Ecto neural progenitor cell (in vitro differentiated cells): ENCODE measurements around the gene SLC45A1.

Source experiments
- DNase-seq: peaks from one replicate; pipeline ENCODE4 v3.0.0-alpha.2; 2018; ENCODE audit warnings: low spot score

Gene SLC45A1

DNA sequence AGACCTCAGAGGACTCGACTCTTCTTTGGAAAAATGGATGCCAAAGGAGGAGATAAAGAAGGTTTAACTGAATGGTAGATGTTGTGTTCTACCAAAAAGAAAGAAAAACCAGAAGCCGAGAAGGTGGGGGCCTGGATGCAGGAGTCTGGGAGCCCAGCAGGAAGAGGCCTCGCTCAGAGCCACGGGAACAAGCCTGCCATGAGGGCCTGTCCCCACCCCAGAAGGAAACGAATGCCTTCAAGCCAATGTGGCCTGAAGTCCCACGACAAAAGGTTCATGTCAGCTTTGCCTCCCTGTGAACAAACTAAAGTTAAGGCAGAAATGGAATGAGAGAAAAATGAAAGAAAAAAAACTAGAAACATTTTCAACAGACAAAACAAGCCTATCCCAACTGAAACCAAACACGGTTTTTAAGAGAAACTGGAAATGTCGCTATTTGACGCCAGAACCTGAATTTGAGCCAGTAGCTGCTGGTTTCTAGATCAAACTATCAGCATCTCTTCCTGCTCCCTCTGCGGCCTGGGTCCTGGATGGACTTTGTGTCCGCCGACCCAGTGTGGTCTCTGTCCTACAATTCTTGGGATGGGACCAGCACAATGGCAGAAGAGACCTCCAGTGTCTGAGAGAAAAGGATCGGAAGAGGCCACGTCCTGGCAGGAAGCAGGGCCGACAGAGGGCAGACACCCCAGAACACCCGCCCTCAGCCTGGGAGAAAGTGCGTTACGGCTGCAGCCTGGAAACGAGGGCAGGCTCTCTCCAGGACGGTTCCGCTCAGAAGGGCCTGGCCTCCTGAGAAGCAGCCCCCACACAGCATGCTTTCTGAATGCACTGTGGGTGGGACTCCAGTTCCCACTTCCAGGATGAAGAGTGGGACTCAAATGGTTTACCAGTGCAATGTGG lies 35.2 kb downstream of the SLC45A1 start:
- no peak for DNase-seq

DNA sequence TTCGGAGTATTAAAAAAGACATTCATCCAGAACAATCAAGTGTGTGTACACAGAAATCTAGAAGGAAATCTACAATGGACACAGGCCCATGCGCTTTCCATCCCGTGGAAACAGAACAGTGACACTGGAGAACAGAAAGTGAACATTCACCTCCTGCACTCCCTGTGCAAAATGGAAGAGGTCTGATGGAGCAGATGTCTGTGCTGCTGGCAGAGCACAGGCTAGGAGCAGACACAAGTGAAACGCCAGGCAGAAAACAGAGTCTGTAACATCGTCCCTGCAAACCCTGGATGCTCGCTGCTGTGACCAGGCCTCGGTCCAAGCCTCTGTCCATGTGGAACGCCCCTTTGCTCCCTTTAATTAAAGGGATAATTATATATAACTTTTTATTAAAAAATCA lies 36.1 kb downstream of the SLC45A1 start:
- DNase-seq: no peak

DNA sequence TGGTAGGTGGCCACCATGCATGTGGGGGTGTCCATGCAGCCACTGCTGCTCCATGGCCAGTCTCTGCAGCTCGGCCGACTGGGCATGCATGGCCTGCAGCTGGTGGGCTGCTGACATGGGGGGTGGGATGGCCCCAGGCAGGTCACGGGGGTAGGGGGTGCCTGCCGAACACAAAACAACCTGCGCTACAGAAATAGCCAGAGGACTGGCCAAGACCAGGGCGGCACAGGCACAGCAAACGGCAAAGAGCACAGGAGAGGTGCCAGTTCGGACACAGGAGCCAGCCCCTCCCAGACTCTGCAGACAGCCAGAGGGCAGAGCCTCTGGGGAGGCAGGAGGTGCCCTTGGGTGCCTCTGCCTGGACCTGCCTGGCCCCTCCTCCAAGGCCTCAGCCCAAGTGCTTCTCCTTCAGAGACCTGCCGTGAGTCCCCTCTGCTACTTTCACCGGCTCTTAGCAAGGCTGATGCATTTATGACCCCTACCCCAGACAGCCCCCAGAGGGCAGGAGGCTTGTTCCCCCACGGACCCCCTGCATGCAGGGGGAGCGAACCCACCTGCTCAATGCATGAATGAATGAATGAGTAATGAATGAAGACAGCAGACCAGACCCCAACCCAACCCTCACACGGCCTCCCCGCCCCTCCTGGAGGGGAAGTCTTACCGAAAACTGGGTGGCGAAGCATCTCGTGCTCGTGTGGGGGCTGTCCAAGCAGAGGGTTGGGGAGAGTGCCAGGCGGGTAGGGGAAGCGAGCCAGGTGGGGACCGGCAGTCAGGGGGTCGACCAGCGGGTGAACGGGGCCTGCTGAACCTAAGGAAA lies 37.7 kb downstream of the SLC45A1 start:
- DNase-seq: no peak

DNA sequence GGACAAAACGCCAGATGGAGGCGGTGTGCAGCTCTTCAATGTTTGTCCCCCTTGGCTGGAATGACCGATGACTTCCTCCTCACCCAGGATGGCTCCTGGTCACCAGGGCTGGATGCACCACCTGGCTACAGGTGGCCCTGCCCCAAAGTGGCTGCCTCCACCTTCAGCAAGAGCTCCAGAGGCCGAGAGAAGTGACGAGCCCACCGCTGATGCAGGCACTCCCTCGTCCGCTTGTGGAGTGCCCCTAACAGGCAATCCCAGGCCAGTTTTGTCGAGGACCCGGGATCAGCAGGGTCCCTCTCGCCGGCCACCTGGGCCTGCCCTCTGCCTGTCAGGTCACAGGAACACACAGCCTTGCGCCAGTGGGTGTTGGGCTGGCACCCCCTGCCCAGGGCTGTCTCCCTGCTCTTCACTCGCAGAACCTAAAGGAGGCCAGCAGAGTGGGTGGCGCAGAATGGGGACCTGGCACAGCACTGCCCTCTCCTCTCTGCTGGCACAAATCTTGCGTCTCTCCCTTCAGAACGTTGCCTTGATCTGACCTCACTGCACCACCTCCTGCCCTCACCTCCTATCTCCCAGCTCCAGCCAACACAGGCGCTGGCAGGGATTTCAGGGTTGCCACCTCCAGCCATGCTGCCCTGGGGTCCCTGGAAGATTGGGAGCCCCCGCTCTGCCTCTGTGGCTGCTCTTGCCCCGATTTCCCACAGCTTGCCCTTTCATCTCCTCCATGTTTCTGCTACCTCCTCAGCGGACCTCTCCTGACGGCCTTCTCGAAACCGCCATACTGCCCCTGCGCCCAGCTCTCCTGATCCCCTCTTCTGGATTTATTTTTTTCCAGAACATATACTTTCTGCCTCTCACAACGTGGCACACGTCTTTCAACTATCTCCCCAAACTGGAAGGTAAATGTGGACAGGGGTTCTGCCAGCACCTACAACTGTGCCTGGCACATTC lies 38.6 kb downstream of the SLC45A1 start:
- DNase-seq: no peak

DNA sequence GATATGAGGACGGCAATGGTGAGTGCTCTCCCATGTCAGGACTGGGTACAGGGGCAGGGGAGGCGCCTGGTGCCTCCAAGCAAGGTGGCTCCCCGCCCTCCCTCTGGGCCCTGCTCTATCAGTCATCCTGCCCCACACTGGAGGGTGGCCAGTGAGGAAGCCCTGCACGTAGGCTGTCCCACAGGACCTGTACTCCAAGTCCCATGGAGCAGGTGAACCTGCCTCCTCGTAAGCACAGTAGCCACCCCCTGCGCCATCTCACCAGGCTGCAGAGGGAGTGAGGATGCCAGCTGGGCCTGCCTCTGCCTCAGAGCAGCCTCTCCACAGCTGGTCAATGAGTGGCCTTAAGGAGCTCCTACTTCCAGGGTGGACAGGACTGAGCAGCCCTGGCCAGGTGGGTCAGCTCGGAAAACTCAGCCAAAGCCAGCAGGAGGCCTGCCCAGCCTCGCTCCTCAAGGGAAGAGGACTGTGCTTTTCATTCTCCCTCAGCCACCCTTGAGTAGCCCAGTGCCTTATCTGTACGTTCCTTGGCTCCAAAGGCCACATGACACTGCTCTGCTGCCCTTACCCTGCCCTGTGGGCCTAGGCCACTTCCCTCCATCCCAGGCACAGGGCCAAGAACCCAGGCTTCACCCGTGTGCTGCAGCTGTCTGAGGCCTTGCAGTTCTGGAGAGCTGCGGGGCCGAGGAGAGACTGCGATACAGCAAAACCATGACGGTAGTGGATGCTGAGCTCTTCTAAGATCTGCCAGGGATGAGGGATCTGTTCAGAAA lies 39.6 kb downstream of the SLC45A1 start:
- no peak for DNase-seq

DNA sequence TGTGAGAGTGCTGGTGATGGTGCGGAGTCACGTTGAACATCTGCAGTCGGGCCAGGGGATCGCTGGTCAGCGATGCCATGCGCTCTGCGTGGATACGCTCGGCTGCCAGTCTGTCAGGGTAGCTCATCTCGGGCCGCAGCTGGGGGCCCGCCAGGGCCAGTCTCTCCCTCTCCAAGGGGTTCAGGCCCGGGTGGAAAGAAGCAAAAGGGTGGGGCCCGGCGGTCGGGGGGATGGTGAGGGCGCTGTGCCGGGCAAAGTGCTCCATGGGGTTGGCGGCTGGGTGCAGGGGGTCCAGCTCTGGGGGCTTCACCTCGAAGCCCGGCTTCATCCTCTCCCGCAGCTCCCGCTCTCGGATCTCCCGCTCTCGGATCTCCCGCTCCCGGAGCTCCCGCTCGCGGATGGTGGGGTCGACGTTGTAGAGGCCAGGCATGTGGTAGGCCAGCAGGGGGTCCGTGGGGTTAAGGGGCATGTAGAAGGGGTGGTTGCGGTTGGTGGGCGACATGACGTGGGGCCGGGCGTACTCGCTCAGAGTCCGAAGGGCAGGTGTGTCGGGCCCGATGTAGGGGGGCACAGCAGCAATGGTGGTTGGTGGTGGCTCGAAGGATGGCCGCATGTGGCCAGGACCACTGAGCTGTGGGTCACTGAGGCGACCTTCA lies 40.5 kb downstream of the SLC45A1 start:
- DNase-seq: no peak

DNA sequence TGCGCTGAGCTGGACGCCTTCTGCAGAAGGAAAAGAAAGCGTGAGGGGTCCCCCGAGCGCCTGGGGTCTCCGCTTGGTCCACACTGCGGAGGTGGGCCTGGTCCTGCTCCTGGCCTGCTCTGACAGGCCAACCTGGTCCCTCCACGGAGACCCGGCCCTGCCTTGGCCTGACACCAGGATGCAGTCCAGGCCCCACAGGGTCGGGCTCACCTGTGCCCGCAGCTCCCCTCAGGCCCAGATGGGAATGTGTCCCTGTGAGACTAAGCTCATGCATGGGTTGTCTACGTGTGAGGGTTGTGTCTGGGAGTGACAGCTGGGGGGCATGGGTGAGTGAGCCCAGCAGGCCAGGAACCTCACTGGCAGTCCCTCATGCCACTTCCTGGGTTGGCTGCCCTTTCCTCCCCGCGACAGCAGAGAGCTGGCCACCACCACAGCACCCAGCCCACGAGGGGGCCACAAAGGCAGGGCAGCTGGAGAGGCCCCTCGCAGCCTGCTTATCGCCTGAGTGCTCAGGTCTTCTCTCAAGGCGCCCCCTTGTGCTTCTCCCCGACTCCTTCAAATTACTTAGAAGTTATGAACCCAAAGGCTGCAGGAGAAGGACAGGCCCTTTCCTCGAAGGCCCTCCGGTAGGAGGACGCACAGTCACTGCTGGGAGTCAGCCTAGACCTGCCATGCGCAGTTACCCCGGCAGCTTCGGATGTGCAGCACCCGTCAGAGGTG lies 41.1 kb downstream of the SLC45A1 start:
- no peak for DNase-seq

DNA sequence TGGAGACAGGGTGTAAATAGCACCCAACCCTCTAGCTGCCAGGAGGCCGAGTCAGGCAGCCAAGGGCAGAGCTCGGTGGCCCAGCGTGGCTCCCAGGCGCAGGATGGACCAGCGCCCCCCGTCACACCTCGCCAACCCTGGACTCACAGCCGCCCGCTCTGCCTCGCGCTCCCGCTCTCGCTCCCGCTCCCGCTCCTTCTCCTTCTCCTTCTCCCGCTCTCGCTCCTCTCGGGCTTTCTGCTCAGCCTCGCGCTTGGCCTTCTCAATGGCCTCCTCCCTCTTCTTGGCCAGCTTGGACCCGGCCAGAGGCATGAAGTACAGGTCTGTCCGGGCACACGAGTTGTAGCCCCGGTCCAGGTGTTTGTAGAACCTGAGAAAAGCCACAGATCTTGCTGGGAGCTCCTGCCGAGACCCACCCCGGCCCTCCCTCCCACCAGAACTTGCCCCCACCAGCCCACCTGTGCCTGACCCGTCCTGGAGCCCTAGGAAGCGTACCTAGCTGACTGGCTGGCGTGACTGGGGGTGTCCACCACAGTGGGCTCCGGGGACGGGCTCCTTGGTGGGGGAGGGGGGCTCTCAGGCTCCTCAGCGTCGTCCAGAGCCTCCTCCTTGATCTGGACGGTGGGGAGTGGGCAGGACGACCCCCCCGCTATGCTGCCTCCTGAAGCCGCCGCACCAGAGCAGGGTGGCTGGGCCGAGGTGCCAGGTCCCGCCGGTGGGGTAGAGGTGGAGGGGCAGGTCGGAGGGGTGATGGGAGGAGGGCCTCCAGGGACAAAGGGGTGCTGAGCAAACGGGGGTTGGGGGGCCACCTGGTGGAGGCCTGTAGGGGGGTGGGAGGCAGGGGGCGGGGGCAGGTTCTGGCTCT lies 41.9 kb downstream of the SLC45A1 start:
- no peak for DNase-seq

DNA sequence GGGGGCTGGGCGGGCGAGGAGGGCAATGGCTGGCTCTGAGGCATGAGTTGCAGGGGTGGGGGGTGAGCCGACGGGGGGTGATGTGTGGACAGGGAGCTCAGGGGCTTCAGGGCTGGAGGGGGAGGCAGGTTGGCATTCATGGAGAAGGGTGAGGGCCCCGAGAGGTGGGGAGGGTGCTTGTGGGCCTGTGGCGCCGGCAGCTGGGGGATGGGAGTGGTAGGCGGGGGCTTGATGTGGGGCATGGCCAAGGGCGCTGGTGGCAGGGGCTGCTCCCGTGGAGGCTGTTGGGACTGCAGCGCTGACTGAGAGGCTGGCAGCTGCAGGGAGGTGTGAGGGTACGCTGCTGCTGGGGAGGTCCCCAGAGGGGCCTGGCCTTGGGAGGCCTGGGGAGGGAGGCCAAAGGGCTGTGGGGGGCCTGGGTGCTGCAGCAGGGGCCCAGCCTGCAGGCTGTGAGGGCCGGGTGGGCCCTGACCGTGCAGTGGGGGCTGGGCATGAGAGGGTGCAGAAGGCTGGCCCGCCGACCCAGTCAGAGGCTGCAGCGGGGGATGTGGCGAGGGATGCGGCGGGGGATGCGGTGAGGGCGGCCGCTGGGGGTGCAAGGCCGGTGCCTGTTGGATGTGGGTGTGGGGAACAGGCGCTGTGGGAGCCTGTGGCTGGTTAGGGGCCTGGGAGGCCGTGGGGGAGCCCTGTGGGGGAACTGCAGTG lies 42.7 kb downstream of the SLC45A1 start:
- no peak for DNase-seq

DNA sequence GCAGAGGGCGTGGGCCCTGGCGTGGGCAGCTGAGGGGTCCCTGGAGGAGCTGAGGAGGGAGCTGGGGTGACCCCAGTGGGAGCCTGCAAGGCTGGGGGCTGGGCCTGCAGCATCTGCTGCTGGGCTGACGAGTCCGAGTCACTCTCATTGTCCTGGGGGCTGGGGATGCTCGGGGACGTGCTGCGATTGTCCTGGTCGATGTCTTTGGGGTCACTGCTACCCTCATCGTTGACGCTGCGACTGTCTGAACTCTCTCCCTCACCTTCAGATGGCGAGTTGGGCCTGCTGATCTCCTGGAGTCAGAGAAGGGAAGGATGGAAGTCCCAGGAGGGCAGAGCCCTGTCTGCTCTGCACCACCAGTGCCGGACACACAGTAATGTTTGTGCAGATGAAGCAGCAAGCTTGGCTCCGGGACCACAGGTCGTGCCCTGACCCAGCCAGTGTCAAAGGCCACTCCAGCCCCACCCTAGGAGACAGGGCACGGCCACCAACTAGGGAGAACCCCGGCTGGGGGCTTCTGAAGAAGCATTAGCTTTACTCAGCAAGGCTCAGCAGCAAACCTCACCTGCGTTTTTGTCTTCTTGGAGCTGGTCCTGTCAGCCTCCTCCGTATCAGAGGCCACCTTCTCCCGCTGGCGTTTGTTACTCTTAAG lies 43.4 kb downstream of the SLC45A1 start:
- DNase-seq: no peak

DNA sequence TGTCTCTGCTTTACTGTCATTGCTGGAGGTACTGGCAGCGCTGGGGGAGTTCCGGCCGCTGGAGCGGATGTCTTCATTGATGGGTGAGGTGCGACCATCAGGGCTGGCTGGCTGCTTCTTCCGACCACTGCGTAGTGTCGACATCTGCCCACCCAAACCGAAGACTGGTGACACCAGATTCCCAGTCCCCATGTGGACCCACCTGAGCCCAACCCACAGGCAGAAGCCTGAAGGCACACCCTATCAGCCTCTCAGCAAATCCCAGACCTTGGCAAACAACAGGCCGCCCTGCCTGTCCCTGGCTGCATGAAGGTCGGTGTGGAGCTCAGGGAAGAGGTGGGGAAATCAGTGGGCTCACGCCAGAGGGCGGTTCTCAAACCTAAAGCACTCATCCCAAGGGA lies 44.8 kb downstream of the SLC45A1 start:
- DNase-seq: no peak

DNA sequence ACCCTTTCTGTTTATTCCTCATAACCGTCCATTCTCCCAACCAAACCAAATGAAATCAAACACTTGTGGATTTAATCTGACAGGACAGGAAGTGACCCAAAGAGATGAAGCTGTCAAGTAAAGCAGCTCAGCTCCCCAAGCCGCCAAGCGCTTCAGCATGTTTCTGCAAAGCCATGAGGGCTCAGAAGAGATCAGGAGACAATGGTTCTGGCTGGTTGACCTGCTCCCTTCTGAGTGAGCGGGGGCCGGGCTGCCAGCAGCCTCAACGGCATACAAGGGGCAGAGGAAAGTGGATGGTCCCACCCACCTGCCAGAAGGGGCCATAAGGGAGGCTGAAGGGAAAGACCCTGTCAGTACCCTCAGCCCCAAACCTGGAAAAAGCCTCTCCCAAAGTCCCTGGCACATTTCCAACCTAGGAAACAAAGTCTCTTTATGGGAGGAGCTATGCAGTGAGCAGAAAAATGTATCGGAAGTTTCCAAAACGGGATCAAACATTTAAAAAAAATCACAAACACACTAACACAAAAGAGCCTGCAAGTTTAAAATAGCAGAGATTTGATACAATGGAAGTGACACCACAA lies 45.4 kb downstream of the SLC45A1 start:
- DNase-seq: no peak

DNA sequence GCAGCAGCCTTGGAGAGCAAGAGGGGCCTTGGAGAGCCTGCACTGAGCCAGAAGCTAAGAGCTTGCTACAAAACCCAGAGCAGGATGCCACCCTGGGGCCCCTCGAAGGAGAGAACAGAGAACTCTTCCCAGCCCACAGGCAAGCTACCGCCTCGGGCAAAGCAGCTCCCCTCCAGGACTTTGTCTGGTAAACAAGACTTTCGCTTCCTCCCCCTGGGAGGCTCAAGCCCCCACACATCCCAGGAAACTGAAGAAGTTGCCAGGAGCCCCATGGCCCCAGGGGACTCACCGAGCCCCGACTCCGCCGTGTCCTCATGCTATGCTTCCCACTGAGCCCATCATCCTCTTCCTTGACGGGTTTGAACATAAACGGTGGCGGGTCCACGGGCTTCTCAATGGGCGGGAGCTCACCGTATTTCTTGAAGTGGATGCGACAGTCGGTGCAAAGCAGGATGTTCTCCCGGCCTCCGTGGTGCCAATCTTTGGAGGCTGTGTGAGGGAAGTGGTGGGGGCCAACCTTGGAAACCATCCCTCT lies 45.9 kb downstream of the SLC45A1 start:
- DNase-seq: no peak

DNA sequence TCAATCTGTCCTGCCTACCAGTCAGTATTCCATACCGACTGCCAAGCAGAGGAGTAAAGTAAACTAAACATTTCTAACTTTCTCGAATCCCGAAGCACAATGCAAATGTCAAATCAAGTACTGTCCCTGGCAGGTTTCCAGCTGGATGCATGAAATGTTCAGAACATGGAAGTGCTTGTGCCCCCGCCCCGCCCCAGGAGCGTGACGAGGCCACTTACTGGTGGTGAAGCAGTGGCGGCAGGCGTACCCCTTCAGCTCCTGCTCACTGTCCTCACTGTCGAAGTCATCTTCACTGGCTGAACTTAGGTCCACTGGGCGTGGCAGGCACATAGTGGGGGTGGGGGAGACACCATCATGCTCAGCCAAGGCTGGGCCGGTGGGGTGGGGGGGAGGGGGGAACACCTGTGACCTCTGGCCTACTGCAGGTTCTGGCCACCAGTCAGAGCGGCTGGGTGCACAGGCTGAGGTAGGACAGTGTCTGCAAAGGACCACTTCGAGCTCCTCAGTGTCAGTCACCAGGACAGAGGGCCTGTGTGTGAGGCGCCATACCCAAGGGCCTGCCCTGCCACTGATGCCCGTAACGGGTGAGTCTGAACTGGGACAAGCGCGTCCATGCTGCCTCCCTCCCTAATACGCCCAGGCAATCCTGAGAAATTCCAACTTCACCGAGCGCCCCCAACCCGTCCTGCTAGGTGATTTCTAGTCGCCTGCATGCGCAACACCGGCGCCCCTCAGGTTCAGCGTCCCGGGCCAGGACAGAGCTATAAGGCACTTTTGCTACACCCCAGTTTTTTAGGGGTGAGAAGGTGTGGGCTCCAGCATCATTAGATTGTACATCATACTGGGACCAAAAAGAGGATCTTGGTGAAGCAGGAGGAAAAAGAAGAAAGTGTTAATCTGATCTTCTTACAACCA lies 46.9 kb downstream of the SLC45A1 start:
- no peak for DNase-seq

DNA sequence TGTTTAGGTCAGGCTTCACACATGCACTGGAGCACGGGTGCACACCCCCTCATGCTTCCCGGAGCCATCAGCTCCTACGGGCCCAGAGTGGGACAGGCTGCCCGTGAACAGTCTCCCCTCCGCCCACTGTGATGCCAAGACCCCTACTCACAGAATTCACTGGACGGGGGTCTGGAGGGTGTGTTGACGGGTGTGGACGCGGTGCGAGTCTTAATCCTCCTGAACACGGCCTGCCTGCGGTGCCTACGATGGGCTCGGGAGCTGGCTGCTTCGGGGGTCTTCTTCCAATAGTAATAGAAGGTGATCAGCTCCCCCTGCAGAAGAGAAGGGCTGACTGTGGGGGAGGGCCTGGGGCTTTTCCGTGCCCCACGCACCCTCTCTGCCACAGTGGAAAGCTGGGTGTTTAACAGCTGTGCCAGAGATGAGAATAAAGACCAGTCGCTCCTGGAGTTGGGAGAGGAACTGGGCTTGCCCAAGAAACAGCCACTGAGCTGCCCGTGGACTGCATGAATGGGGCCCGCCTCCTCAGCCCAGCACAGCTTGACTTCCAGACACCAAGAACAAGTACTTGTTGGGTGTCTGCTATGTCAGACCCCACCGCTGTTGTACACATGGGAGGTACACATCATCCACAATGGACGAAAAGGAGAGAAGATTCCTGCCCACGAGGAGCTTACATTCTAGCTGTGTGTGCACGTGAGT lies 47.9 kb downstream of the SLC45A1 start:
- no peak for DNase-seq
